ENCODE results near the gene ANKRD13D.
A peak's percentile ranks its signal among the peaks of the same experiment; 100 is the strongest.
"Not testable (repeated sequence)": the region's sequence is repeated elsewhere in the genome, so short reads cannot be mapped to it uniquely, and the experiment has no call there.

ANKRD13D gene

DNA sequence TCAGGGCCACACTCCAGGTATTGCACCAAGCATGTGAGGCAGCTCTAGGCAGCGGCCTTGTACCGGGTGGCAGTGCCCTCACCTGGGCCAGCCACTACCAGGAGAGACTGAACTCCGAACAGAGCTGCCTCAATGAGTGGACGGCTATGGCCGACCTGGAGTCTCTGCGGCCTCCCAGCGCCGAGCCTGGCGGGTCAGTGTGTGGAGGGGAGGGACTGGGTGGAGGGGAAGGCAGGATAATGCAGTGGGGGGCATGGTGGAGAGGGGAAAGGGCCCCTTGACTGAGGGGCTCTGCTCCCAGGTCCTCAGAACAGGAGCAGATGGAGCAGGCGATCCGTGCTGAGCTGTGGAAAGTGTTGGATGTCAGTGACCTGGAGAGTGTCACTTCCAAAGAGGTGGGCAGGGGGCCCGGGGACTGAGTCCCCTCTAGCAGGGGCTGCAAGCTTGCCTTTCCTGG is 18.5 kb downstream of the ANKRD13D start:
- DNase-seq = no peak

DNA sequence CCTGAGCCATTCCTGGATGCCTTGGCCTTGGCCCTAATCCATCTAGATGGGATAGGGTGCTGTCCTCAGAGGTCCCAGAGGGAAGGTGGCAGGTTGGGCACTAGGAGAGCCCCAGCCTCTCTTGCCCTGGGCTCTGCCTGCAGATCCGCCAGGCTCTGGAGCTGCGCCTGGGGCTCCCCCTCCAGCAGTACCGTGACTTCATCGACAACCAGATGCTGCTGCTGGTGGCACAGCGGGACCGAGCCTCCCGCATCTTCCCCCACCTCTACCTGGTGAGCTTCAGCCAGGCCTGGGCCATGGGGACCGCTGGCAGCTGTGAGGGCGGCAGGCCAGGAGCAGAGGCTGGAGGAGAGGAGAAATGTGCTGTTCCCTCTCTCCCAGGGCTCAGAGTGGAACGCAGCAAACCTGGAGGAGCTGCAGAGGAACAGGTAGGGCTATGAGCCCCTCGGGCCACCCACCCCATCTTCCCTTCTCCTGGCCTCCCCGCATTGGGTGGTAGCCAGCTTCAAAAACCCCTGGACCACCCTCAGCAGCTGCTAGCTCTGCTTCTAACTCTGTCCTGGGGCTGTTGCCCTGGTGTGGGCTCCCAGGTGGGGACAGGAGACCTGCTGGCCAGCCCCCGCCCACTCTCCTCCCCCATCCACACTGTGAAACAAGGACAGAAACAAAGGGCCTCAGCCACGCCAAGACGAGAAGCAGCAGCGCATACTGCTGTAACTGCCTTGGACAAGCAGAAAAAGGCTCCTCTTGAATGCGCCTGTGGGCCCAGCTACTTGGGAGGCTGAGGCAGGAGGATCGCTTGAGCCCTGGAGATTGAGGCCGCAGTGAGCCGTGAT is 19.1 kb downstream of the ANKRD13D start:
- no peak for DNase-seq

DNA sequence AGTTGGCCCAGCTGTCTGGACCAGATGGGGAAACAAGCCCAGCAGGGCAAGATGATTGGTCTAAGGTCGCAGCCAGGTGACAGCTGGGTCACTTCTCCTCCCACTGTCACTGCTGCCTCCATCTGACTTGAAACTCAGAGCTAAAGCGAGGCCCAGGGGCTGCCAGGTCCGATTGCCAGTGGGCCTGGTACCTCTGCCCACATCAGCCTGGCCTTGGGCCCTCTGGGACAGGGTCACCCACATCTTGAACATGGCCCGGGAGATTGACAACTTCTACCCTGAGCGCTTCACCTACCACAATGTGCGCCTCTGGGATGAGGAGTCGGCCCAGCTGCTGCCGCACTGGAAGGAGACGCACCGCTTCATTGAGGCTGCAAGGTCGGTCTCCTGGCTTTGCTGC is 20.1 kb downstream of the ANKRD13D start:
- no peak for DNase-seq

DNA sequence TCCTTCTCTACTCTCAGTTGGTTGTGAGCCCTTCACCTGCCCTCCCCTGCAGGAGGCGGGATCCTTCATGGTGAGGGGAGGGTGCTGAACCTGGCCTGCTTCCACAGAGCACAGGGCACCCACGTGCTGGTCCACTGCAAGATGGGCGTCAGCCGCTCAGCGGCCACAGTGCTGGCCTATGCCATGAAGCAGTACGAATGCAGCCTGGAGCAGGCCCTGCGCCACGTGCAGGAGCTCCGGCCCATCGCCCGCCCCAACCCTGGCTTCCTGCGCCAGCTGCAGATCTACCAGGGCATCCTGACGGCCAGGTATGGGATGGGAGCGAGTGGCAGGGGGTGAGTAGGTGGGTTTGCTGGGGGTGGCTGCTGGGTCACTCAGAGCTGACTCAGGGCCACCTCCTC is 20.6 kb downstream of the ANKRD13D start:
- DNase-seq = no peak

DNA sequence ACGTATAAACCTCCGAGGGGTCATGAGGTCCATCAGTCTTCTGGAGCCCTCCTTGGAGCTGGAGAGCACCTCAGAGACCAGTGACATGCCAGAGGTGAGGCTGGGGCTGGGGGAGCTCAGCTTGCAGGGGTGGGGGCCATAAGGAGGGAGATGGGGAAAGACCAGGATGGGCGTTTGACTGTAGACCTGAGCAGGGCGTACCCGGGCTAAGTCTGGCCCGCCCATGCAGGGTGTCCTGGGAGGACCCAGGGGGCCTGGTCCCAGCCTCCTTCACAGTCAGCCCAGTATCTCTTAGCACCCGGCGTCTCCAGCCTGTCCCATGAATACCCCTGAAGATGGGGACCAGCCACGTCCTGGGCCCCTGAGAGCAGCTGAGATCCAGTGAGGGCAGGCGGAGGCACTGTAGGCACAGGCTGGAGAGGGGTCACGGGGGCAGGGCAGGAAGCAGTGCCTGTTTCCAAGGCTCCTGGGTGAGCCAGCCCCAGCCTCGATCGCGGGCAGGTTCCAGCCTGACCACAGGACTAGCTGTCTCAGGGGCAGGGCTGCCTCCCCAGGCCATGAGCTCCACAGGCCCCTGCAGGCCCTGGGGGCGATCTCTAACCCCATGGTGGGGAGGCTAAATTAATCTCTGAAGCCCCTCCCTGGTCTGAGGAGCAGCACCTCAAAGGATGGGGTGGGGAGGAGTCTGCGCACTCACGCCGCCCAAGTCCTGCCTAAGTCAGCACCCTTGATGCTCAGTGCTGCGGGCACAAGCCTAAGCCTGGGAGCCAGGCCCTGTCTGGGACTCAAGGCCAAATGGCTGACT is 21.3 kb downstream of the ANKRD13D start:
- no peak for DNase-seq

DNA sequence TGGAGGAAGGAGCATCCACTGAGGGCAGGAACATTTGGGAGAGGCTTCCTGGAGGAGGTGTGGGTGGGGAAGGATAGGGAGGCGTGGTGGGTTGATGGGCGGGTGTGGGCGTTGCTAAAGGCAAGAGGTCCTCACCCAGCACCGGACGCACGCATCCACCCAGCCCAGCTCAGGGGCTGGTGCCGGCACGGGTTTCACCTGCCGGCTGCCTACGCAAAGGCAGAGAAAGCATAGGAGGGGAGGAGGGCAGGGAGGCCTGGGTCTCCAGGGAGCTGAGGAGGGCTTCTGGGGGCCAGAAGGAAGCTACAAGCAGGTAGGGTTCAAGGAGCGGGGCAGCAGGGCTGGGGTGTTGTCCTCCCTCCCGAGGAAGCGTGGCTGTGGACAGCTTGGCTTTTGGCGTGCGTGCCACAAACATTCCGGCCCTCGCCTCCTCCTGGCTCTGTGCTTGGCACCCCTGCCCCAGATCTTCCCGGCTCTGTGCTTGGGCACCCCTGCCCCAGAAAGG is 22.0 kb downstream of the ANKRD13D start:
- no peak for DNase-seq

DNA sequence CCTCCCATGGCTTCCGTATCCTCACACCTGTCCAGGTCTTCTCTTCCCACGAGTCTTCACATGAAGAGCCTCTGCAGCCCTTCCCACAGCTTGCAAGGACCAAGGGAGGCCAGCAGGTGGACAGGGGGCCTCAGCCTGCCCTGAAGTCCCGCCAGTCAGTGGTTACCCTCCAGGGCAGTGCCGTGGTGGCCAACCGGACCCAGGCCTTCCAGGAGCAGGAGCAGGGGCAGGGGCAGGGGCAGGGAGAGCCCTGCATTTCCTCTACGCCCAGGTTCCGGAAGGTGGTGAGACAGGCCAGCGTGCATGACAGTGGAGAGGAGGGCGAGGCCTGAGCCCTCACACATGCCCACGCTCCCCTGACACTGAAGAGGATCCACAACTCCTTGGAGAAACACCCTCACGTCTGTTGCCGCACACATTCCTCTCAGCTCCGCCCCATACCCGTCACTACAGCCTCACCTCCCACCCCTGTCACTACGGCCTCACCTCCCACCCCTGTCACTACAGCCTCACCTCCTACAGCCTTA is 22.5 kb downstream of the ANKRD13D start:
- DNase-seq = no peak

DNA sequence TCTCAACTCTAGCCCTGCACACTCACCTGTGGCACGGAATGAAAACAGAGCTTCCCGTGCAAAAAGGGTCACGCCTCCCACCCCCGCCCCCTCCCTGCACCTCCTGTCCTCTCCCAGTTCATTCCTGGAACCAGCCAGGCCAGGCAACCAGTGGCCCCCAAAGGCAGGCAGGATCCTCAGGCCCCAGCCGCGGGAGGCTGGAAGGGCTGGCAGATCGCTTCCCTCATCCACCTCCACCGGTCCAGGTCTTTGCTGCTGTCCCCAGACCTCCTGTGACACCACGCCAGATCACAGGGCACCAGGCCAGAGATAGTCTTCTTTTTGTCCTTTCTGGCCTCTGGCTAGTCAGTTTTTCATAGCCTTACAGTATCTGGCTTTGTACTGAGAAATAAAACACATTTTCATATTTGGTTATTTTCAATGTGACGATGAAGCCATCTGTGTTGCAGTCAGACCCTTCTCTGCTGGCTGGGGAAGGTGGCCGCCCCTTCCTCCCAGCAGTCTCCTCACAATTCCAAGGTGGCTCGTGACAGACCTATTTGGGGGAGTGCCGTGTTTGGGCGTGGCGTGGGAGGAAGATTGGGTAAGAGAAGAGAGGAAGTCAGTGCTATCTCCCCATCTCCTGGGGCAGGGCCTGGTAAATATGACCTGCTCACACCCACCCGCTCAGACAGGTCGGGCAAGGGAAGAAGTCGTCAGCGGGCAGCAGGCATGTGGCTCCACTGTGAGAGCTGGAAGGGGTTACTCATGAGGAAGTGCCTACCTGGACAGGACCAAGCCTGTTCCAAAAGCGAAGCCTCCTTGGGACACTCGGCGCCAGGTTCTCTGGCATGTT is 23.3 kb downstream of the ANKRD13D start:
- DNase-seq = no peak

DNA sequence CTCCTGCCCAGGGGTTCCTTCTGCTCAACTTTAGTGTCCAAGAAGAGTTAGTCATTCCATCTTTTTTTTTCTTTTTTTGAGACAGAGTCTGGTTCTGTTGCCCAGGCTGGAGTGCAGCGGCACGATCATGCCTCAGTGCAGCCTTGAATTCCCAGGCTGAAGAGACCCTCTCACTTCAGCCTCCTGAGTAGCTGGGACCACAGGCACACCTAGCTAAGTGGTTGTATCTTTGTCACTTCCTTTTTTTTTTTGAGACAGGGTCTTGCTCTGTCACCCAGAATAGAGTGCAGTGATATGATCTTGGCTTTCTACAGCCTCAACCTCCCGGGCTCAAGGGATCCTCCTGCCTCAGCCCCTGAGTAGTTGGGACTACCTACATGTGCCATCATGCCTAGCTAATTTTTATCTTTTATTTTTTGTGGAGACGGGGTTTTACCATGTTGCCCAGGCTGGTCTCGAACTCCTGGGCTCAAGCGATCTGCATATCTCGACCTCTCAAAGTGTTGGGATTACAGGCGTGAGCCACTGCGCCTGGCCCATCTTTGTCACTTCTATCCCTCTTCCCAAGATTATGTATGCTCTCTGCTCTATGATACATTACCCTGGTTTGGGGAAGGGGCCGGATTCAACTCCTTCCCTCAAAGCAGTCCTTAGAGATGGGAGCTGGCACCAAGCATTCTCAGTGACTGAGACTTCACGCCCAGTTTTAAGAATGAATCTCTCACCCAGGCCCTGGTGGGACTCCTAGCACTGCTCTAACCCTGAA is 24.2 kb downstream of the ANKRD13D start:
- DNase-seq = no peak

DNA sequence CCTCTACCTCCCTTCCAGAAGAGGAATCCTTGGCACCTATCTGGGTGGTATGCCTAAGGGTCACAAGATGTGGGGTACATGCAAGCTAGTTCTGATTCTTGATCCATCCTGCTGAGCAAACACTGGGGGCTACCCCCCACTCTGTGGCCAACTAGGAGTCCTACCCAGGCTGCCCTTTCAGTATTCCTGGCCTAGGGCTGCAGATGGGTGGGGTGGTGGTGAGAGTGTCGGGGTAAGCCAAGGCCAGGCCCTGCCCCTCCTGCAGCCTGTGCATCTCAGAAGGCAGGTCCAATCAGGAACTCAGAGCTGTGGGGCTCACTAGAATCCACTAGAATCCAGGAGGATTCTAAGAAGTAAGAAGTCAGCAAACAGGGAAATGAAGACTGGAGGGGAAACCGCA is 25.1 kb downstream of the ANKRD13D start:
- no peak for DNase-seq

DNA sequence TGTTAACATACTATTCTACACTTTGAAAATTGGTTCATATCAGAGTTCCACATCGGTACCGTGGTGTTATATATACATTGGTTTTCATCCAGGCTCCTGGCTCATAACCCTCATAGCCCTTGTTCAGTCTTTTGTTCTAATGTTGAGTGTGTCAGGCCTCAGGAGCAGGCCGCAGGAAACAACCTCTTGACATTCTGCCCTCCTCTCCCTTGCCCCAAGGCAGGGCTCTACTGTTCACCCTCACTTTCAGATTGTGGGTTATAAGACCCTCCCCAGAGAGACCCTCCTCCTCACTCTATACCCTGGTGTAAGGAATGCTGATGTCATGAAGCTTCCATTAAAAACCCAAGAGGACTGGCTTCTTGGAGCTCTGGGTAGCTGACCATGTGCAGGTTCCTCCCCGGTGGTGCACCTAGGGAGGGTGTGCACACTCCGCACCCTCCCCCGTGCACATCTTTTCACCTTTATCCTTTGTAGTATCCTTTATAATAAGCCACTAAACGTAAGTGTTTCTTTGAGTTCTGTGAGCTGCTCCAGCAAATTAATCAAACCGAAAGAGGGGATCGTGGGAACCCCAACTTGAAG is 26.3 kb downstream of the ANKRD13D start:
- DNase-seq = no peak

DNA sequence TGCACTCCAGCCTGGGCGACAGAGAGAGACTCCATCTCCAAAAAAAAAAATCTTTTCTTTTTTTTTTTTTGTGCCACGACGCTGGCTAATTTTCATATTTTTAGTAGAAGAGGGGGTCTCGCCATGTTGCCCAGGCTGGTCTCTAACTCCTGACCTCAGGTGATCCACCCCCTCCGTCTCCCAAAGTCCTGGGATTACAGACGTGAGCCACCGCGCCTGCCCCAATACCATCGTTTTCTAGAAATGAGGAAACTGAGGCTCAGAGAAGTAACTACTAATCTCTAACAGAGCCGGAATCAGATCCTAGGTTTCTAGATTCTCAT is 27.7 kb downstream of the ANKRD13D start:
- DNase-seq = no peak

DNA sequence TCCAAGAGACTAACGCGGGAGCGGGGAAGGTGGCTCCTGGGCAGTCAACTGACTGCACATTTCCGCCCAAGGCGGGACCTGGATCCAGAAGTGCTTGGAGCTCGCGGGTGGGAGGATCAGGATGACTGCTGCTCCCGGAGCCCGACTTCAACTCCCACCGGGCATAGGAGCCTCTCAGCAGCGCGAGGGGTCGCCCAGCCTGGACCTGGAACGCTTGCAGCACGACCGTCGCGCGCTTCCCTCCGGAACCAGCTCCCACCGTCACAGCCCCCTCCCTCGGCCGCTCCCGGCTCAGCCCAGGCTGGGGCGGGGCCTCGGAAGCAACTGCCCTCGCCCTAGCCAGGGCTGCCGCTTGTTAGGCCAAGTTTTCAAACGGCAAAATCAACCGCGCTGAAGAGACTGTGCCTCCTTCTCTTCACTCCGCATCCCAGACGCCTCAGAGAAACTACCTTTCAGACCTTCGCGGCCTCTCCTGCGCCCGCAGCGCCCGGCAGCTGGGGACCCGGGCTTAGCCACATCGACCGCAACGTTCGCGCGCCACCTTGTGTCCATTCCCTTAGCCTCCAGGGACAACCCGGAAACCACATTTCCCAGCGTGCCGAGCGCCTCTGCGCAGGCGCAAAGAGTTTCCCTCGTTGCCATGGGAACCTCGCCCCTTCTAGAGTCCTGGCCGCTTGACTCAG is 28.2 kb downstream of the ANKRD13D start:
- DNase-seq = peak; percentile 97

DNA sequence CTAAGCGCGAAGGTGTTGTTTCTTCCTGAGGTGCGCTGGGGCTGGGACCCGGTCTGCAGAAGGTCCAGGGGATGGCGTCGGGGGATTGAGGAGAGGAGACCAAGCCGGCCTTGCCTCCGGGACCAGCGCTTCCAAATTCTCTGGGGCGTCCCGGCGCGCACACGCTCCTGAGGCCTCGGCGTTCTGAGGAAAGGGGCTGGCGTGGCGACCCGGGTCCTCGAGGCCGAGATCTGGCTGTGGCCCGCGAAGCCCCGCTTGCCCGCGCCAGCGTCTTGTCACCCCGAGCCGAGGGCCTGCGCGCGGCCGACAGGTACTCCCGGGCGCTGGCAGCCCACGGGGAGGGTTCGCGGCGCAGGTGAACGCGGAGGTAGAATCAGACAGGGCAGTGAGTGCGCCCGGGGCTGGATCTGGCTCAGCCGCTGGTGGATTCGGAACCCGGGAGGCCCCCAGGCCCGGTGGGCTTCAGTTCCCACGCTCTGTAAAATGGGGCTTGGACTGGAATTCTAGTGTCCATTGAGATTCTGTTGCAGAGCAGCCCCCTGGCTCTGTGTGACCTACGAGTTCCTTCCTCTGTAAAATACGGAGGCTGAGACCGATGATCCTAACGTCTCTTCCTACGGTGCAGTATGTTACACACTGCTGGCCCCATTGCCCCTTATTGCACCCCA is 28.9 kb downstream of the ANKRD13D start:
- DNase-seq = no peak

DNA sequence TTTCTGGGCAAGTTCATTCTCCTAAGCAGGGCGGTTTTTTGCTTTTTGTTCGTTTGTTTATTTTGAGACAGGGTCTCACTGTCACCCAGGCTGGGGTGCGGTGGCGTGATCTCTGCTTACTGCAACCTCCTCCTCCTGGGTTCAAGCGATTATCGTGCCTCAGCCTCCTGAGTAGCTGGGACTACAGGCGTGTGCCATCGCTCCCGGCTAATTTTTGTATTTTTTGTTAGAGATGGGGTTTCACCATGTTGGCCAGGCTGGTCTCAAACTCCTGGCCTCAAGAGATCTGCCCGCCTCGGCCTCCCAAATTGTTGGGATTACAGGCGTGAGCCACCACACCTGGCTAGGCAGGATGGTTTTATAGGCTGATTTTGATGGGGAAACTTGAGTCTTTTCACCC is 29.8 kb downstream of the ANKRD13D start:
- not testable (repeated sequence) for DNase-seq

DNA sequence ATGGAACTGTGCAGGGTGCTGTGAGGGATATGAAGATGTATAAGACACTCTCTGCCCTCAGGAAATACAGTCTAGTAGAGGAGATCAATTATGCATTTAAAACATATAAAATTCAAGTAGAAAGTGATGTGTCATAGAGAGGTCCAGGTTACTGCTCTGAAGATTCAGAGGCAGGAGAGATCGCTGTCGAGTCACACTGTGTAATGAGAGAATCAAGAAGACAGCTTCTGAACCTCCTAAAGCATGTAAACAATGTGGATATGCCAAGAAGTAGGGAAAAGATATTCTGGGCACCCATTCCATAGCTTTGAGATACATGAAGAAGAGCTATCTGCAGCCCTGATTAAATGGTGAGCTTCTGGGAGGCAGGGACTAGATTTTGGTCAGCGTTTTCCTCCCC is 30.9 kb downstream of the ANKRD13D start:
- no peak for DNase-seq

DNA sequence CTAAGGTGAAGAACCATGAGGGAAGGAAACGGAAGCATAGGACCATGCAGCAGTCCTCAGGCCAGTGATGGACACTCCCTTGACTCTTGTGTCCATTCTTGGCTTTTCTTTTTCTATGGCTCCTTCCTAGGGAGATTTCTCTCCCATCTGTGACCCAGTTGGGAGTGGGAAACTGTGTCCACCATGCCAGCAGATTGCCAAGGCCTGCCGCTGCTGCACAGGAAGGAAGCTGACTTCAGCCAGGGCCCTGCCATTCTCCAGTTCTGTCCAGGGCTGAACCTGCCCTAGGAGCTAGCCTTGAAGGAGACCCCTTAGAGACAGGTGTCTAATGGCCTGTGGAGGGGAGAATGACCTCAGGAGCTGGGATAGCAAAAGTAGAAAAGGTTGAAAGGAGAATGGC is 31.6 kb downstream of the ANKRD13D start:
- no peak for DNase-seq

DNA sequence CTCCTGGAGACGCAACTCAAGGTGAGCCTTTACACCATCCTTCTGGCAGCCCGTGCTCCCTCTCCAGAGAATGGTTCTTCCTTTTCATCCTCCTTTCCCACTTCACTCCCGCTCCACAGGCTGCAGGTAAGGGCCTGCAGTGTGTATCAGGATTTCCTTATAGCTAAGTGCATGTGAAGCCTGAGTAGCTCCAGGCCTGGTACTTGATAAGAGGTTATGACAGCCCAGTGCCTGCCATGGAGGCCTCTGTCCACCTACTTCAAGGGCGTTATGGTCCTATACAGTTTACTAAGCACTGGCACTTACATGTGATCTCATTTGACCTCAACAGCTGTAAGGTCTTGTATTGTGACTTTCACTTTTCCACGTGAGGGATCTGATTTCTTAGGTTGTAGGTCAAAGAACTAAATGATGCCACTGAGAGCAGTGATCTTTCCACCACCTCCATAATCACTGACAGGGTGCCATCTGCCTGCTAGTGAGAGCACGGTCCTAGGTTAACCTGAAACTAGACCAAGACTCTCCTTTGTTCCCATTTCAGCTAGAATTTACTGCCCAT is 32.3 kb downstream of the ANKRD13D start:
- no peak for DNase-seq

DNA sequence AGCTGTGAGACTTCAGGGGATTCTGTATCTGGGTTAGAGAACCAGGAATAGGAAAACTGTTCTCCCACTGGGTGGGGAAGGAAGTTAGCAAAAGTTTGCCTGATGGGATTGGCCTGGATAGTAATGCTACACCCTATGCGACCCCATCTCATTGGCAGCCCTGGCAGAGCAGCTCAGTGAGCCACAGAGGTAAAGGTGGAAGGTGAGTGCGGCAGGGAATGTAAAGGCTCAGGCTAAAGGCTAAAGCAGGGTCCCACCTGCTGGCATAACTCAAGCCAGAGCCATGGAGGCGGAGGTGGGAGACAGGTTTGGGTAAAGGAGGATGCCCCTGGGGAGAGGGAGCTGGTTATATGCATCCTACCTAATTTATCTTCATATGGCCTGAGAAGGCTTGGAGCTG is 32.9 kb downstream of the ANKRD13D start:
- DNase-seq = no peak

DNA sequence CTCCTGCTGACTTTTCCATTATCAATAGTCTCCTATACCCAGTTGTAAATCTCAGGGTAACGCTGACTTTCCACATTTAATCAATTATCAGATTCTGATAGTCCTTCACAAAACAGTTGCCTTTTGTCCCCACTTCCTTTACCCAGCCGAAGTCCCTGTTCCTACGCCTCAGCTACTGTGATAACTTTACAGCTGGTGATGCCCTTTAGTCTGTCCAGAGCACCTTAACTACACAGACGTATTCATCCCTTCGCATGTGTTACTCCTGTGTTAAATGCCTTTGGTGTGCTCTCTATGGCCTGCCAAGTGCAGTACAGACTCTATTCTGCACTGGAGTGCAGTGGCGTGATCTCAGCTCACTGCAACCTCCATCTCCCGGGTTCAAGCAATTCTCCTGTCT is 34.4 kb downstream of the ANKRD13D start:
- DNase-seq = no peak

Data from NCI-H2171 (cell line).